GM21528 (cell line): ENCODE results near the gene POLR1G.
A peak's percentile ranks its signal among the peaks of the same experiment; 100 is the strongest.

ENCODE experiments used
- ATAC-seq: cut with Tn5 transposase; IDR thresholded peaks from one replicate; pipeline ENCODE4 v1.9.1; 2021; ENCODE audit warnings: mild to moderate bottlenecking, moderate library complexity; ENCODE audit not compliant: unreplicated experiment, low FRiP score

POLR1G gene

DNA sequence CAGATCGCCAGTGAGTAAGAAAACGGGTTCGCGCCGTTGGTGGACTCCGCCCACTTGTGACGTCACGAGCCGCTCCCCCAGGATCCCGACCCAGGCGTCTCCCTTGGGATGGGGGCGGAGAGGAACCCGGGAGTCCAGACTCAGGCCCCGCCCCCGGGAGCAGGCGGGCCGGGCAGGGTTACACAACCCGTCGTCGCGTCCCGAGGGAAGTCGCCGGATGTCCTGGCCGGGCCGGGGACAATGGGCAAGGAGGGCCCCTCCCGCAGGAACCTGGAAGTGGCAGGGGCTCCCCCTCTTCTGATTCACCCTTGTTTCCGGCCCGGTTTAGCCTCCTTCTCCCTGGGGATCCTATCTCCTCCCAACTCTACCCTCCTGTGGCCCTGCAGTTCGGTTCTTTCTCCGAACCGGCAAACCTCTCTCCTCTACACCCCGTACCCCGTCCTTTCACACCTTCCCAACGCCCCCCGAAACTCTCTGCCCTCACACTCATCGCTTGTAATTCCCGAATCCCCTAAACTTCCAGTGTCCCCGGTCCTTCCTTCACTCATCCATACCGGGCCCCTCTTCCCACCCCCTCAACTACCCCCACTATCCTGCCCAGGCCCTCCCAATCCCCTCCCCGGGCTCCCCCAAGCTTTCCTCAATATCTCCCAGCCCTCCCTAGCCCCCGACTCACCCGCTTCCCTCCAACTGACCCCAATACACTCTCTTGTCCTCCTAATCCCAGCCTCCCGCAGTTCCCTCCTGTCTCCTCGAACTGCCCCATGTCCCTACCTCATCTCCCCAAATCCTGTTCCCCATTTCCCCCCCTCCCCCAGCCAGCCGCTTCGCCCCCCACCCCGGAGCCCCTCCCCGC is 37.2 kb downstream of the POLR1G start:
- ATAC-seq, result no peak

DNA sequence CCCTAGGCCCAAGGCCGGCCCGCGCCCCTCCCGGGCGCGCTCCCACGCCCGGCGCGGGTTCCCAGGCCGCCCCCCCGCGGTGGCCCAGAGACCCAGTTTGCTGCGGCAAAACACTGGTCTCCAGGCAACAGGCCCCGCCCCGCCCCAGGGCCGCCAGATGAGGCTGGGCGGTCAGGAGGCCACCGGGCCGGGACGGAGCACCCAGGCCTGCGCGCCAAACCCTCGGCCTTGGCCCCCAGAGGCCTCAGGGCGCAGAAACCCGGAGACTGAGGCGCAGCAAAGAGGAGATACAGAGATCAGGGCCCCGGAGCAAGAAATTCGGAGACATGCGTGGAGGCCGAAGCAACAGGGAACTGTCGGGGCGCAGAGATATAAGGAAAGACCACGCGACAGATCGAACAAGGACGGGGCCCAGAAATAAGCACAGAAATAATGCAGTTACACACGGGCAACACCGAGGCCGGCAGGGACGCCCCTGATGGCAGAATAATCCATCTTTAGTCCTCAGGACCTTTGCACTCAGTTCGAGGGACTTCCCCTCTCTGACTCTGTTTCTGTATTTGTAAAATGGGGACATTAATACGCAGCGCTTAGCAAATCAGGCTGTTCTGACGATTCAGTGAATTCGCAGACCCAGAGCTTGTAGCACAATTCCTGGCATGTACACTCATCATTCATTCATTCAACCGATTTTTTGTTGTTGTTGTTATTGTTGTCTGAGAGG is 38.0 kb downstream of the POLR1G start:
- no peak for ATAC-seq

DNA sequence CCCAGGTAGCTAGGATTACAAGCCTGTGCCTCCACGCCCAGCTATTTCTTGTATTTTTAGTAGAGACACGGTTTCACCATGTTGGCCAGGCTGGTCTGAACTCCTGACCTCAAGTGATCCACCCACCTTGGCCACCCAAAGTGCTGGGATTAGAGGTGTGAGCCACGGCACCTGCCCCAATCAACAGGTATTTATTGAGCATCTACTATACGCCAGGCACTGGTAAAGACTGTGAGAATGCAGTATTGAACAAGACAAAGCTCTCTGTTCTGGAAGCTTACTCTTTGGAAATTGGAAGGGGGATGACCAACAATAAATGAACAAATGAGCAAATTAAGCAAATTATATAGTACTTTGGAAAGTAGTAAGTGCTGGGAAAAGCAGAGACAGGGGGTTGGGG is 38.7 kb downstream of the POLR1G start:
- ATAC-seq, result no peak

DNA sequence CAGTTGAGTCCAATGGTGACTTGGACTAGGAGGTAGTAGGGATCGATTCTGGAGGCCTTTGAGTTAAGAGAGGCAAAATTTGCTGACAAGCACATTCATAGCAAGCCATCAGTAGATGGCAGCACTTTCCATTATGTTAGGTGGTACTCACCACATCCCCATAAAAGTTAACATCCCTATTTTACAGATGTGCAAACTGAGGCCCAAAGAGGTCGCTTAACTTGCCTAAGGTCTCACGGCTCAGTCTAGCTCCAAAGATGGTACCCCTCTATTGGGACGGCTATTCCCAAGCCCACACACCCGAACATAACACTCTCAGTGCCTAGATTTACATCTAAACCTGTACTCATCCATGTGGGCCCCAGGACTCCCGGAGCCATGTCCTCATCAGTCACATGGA is 39.9 kb downstream of the POLR1G start:
- no peak for ATAC-seq

DNA sequence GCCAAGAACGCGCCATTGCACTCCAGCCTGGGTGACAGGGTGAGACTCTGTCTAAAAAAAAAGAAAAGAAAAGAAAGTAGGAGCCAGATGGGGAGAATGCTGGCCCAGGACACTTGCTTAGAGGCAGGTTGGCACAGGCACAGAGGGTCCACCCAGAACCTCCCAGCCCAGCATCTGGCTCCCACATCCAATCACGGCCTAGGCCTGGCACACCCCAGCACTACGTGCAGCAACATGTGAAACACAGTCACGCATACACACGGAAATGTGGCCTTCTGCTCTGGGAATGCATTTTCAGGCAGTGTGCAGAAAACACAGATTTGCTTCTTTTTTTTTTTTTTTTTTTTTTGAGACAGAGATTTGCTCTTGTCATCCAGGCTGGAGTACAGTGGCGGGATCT is 40.5 kb downstream of the POLR1G start:
- no peak for ATAC-seq

DNA sequence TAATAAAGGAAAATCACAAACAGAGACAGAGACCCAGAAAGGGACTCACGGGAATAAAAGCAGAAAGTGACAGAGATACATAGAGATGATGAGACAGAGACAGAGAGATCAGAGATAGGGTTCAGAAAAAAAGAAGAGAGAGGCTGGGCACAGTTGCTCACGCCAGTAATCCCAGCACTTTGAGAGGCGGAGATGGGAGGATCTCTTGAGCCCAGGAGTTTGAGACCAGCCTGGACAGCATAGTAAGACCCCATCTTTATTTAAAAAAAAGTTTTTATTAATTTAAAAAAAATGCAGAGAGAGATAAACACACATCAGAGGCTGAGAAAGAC is 41.9 kb downstream of the POLR1G start:
- no peak for ATAC-seq

DNA sequence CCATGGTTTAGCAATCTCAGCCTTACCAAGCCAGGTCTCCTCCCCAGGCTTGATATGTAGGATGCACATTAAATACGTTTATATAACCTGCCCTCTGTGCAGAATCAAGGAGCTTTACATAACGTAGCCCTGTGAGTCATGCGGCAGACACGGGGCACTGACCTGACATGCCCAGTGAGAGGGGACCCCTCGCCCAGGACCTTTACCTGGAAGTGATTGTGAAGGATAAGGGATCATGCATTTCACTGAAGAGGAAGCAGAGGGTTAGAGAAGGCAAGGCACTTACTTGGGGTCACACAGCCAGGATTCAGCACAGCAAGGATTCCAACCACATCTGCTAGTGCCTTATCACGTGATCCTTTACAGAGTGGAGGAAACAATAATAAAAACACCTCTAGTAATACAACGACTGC is 42.4 kb downstream of the POLR1G start:
- ATAC-seq, result no peak

DNA sequence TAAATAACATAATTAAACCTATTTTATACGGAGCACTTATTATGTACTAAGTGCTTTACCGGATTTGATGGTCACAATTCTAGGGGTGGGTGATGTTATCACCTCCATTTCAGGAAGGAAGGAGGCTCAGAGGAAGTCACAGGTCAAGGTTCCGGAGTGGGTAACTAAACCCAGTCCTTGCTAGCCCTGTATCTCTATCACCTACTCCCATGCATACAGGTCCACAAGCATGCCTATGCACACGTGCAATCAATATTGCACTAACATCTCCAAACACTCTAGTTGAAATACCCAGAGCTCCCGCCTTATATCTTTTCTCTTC is 43.5 kb downstream of the POLR1G start:
- no peak for ATAC-seq

DNA sequence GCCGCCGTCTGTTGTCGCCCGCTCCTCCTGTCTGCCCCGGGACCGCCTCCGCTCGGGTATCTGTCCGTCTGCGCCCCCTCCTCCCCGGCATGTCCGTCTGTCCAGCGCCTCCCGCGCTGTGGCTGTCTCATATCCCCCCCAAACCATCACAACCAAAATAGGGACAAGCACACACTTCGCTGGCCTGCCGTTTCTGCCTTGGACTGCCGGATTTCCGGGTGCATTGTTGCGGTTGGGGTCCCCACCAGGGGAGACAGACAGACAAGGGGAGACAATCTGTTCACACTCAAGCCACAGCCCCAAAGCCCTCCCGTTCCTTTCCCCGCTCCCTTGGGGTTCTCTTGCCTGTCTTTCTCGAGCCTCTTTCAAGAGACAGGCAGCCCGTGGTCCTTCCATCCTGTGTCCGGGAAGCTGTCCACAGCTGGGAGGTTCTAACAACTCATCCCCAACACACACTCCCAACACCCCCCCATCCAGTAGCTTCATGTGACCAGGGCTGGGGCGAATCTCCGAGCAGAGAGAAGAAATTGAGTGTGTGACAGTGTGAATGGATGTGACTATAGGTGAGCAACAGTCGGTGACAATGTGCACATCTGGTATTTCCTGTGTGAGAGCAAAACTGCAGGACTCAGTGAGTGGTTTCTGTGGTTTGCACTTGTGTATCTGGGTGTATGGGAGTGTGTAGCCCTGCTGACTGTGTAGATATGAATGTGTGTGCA is 44.8 kb downstream of the POLR1G start:
- peak; percentile 24 for ATAC-seq

DNA sequence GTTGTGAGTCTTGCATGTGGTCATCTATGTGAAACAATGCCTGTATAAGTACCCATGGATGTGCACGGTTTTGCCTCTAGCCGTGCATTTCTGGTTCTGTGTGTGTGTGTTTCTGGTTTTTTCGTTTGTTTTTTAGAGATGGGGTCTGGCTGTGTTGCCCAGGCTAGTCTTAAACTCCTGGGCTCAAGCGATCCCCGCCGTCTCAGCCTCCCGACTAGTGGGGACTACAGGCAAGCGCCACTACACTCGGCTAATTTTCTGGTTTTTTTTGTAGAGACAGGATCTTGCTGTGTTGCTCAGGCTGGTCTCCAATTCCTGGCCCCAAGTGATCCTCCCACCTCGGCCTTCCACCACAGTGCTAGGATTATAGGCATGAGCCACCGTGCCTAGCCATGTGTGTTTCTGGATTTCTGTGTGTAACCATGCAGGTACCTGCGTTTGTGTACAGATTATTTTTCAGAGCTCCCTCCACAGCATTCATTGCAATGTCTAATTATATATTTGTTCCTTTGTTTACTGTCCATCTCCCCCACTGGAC is 45.5 kb downstream of the POLR1G start:
- no peak for ATAC-seq

DNA sequence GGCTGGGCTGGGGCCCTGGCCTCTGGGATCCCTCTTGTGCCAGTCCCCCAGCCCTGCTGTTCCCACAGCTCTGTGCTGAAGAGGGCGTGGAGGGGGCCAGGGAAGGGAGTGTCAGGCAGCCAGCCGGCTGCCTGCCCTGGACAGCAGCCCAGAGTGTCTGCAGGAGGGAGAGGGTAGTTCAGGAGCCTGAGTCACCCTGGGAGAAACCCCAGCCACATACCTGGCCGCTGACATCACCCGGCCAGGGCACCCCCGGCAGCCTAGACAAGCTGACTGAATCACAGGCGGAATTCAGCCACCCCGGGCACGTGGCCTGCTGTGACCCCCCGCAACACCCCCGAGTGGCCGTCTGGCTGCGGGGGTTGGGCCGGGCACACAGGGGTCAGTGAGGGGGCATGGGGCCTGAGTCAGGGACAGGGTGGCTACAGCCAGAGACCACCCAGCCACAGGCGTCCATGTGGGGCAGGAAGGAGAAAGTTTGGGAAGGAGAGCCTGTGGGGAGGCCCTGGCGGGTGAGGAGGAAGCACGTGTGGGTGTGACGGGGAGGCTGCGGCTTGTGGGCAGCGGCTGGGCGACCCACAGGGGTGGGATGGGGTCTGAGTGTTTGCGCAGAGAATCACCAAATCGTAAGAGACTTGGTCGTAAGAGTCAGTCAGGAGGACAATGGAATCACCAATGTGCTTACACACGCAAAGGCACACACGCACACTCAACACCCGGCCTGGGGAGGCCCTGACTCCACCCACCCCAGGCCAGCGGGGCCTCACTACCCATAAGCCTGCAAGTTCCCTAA is 49.5 kb downstream of the POLR1G start:
- ATAC-seq, result no peak

DNA sequence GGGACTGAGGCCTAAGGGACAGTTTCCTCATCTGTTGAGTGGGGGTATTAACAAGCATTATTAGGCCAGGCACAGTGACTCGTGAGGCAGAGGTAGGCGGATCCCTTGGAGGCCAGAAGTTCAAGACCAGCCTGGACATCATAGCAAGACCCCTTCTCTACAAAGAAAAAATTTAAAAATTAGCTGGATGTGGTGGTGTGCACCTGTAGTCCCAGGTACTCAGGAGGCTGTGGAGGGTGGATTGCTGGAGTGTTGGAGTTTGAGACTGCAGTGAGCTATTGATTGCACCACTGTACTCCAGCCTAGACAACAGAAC is 50.0 kb downstream of the POLR1G start:
- no peak for ATAC-seq

DNA sequence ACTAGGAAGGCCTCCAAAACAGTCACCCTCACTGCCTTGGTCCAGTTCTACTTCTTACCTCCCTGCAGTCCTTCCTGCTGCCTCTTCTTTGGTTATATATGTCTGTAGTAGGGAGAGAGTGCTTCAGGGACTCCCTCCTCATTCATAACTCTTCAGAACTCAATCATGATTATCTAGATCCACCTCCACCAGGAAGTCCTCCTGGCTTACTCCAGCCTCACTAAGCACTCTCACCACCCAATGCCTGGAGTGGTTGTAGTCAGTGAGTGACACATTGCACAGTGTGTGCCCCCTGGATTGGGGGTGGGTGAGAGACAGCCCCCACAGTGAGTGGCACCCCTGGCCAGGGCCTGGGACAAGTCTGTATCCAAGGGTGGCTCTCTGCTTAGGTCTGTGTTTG is 51.3 kb downstream of the POLR1G start:
- no peak for ATAC-seq
